ENCODE measurements around the gene LYL1. TPM values are rescaled to one million over a fixed set of nuclear protein-coding genes. Genes with fewer than 3 reads are reported as not detected.

LYL1 gene
- total and polyA plus RNA-seq, 2 of the 13 experiments (the other 11 are each of a cell fraction or from before 2014, with no cell fraction given): 0.75 to 0.92 TPM

DNA sequence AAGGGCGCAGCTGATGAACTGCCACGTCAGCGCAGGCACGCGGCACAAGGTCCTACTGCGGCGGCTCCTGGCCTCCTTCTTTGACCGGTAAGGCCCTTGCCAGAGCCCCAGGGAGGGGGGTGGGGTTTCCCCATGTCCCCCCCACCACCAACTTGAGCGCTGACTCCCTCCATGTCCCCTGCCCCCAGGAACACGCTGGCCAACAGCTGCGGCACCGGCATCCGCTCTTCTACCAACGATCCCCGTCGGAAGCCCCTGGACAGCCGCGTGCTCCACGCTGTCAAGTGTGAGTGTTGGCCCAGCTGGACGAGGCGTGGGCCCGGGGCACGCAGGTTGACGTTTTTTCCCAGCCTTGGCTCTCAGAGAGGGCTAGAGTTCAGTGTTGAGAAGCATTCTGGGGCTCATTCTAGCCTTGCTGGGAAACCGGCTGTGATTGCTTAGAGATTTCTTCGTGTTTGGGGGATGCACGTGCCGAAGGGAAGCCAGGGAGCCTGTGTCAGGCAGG is 34.7 kb upstream of the LYL1 start:
- no peak overlapping the region for H3K4me3 ChIP-seq (replicated peaks in 1 of 3; ENCODE audit: insufficient read depth in 1 of 3, low read depth in 2 of 3, low read length in 3 of 3)
- no peak overlapping the region for H3K9ac ChIP-seq (ENCODE audit: insufficient read depth, low read depth, low read length)
- intact Hi-C loops (cut with micrococcal nuclease; ENCODE audit: unreplicated experiment): no loop called here
- no TSS peak for BruUV-seq (replicated peaks)
- H3K27me3 ChIP-seq (ENCODE audit: control insufficient read depth in 1 of 2, insufficient read depth in 2 of 2, low read length in 2 of 2): no peaks in the 10 kb centered on the region
- peaks cover 15% of the 10 kb centered on the region for H3K79me2 ChIP-seq (ENCODE audit: insufficient read depth, low read length)
- TF ChIP-seq KAT8 (CRISPR knock-in tag; IDR thresholded peaks at IDR 0.05): no peak
- TF ChIP-seq HOXA3 (CRISPR knock-in tag; IDR thresholded peaks at IDR 0.05): no peak
- peak; percentile 55 for TF ChIP-seq AGO2 (optimal IDR thresholded peaks at IDR 0.05; ENCODE audit: low read depth, low read length)
- no peak for TF ChIP-seq ARHGAP35 (CRISPR knock-in tag; IDR thresholded peaks at IDR 0.05; ENCODE audit: borderline replicate concordance)
- TF ChIP-seq, protein P1, sequence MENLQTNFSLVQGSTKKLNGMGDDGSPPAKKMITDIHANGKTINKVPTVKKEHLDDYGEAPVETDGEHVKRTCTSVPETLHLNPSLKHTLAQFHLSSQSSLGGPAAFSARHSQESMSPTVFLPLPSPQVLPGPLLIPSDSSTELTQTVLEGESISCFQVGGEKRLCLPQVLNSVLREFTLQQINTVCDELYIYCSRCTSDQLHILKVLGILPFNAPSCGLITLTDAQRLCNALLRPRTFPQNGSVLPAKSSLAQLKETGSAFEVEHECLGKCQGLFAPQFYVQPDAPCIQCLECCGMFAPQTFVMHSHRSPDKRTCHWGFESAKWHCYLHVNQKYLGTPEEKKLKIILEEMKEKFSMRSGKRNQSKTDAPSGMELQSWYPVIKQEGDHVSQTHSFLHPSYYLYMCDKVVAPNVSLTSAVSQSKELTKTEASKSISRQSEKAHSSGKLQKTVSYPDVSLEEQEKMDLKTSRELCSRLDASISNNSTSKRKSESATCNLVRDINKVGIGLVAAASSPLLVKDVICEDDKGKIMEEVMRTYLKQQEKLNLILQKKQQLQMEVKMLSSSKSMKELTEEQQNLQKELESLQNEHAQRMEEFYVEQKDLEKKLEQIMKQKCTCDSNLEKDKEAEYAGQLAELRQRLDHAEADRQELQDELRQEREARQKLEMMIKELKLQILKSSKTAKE (CRISPR knock-in tag; IDR thresholded peaks at IDR 0.05; ENCODE audit: borderline replicate concordance): no peak
- no peaks in the 10 kb centered on the region for H3K9me3 ChIP-seq (ENCODE audit: low read length)
- ChIA-PET CTCF (ENCODE audit: low intra/inter-chr PET ratio, low total read pairs) (no interaction called here), POLR2A (no interaction called here)
- H3K36me3 ChIP-seq (replicated peaks in 1 of 2; ENCODE audit: control insufficient read depth in 1 of 2, insufficient read depth in 2 of 2, low read length in 2 of 2): peaks cover 26 to 60% of the 10 kb centered on the region in 2 experiments; a peak in 4 of 5 replicates
- H3K27ac ChIP-seq (ENCODE audit: extremely low read length, insufficient read depth, low read length): no peak overlapping the region
- ATAC-seq (no peak), FAIRE-seq (no peak), DNase-seq (ENCODE audit: low spot score) (no peak)
- in situ Hi-C loops (cut with HindIII; ENCODE audit: extremely low pct_ligation_motif_present, low pct_unique_long_range_greater_than_20kb): no loop called here
- H2AFZ ChIP-seq (ENCODE audit: low read length): no peak overlapping the region
- H4K20me1 ChIP-seq (ENCODE audit: insufficient read depth, low read length): no peaks in the 10 kb centered on the region
- H3K4me1 ChIP-seq (ENCODE audit: insufficient read depth, low read length): no peaks in the 10 kb centered on the region
- WGBS (ENCODE audit: low lambda C conversion rate): 98% methylated on average over 21 of the region's 28 CpGs
- no peak overlapping the region for H3K4me2 ChIP-seq (ENCODE audit: low read depth, low read length)
